GM04503 (cell line): Measurements from ENCODE around the gene BTNL9.
"Not testable (repeated sequence)": the region's sequence is repeated elsewhere in the genome, so short reads cannot be mapped to it uniquely, and the experiment has no call there.

ENCODE experiments used
- DNase-seq: peaks from one replicate; pipeline ENCODE4 v3.0.0-alpha.2; 2012; ENCODE audit warnings: low read depth

BTNL9 gene

DNA sequence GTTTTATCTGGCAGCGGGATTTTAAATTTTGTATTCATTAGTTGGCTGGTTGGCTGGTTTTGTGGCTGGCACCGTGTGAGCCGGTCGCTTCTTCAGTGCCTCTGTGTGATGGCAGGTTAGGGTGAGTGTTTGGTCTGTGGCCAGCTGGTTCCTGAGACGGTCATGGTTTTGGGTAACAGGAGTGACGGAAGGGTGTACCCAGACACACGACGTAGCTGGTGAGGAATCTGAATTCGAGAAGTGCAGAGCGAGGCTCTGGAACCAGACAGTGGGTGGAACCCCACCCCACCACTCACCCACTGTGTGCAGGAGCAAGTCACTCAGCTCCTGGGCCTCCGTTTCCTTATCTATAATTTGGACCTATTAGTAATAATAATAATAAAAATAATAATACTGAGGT is 2.7 kb downstream of the BTNL9 start:
- DNase-seq, result no peak

- DNase-seq, result no peak
Measured at GRCh38 chr5:181043285-181044092, 3.4 kb downstream of the BTNL9 start.

- no peak for DNase-seq
Measured at GRCh38 chr5:181044093-181044599, 4.1 kb downstream of the BTNL9 start.

GRCh38 chr5:181044662-181045305 is 4.7 kb downstream of the BTNL9 start:
- no peak for DNase-seq

GRCh38 chr5:181045316-181045715 is 5.2 kb downstream of the BTNL9 start:
- DNase-seq, result no peak

- DNase-seq, result not testable (repeated sequence)
Measured at GRCh38 chr5:181045857-181046256, 5.8 kb downstream of the BTNL9 start.

- no peak for DNase-seq
Measured at GRCh38 chr5:181047288-181047687, 7.2 kb downstream of the BTNL9 start.

- no peak for DNase-seq
Measured at GRCh38 chr5:181047921-181048320, 7.9 kb downstream of the BTNL9 start.

DNA sequence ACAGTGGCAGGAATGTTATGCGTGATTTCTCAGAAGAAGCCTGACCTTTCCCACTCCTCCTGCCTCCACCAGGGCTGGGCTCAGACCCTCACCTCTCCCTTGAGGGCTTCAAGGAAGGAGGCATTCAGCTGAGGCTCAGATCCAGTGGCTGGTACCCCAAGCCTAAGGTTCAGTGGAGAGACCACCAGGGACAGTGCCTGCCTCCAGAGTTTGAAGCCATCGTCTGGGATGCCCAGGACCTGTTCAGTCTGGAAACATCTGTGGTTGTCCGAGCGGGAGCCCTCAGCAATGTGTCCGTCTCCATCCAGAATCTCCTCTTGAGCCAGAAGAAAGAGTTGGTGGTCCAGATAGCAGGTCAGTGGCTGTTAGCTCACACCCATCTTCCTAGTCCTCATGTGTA is 9.9 kb downstream of the BTNL9 start:
- no peak for DNase-seq

DNA sequence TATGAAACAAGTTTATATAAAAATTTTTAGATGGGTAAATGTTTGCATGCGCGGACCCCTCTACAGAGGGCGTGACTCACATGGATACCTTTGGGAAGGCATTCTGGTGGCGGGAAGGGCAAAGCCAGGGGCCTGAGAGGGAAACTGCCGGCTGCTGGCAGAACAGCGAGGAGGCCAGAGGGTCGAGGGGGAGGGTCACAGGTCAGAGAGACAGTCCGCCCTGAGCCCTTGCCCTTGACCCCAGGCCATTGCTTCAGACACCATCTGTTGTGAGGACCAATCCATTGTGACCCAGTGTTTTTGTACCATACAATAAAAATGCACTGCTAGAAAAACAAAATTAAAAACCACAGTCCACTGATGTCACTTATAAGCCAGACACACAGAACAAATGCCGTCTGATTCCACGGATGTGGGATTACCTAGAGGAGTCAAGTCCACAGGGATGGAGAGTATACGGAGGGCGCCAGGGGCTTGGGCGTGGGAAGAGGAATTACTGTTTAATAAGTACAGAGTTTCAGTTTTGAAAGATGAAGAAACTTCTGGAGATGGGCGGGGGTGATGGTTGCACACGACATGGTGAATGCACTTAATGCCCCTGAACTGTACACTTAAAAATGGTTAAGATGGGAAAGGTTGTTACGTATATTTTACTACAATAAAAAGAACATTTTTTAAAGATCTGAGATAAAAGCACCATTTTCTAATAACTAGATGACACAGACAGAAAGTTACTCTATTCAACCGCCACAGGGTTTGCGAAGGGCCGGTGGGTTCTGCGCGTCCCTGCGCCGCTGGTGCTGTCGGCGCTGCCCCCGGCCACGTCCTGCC is 12.0 kb downstream of the BTNL9 start:
- DNase-seq, result no peak

DNA sequence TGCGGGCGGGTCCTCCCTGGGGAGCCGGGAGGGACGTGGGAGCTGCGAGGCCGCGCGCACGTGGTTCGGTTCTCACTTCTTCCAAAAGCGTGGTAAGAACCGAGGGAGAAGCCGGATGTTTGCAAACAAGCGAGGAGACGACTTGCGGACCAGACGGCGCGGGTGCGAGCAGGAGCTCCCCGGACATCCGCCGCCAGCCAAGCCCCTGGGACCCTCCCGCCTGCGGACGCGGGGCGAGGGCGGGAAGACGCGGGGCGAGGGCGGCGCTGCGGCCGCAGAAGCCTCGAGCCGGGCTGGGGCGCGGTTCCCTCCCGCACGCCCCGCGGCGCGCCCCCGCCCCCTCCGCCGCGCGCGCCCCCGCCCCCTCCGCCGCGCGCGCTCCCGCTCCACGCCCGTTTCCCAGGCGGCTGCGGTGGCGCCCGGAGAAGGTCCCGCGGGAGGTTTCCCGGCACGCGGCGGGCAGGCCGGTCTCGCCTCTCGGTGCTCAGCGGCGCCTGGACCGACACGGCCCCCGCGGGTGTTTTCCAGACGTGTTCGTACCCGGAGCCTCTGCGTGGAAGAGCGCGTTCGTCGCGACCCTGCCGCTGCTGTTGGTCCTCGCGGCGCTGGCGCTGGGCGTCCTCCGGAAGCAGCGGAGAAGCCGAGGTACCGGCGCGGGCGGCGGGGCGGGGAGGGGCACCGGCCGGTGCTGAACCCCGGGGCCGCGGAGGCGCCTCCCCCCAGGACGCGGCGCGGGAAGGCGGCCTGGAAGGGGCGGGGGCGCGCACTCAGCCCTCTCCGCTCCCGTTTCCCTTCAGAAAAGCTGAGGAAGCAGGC is 12.8 kb downstream of the BTNL9 start:
- DNase-seq, result no peak

GRCh38 chr5:181053488-181054121 is 13.5 kb downstream of the BTNL9 start:
- no peak for DNase-seq

- no peak for DNase-seq
Measured at GRCh38 chr5:181054138-181054537, 14.1 kb downstream of the BTNL9 start.

DNA sequence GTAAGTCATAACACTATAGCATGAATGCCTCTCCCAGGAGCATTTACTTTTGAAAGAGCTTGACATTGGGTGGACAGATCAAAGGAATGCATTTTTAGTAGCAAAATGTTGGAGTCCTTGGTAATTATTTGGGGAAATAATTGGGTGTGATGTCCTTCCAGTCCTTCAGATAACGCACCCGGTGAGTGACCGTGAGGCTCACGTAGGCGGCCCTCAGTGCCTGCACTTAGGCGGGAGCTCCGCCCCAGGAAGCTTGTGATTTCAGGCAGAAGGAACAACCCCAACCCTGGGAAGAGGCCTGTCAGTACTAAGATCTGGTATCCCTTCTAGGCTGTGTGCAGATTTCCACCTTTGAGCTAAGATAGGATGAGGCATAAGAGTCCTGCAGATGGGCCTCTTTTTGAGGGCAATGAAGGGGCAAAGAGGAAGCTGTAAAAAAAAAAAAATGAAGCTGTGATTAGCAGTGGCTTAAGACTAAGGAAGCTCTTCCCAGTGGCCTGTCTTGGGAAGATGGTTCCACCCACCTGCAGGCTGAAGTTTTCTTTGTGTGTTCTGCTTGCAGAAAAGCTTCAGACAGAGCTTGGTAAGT is 14.9 kb downstream of the BTNL9 start:
- DNase-seq, result no peak

DNA sequence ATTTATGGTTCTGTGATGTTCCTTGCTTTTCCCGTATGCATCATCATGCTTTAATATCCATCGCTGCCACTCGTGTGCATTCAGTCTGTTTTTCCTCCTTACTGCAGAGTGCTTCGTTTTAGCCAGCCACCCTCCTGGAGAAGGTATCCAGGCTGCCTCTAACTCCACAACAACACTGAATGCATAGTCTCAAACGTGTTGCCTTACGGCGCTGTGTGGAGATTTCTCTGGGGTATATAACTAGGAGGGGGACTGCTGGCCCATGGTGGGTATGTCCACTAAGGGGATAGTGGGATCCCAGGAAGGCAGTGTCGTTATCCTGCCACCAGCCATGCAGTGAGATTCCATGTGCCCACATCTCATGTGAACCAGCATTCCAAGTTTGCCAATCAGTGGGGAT is 16.4 kb downstream of the BTNL9 start:
- no peak for DNase-seq

DNA sequence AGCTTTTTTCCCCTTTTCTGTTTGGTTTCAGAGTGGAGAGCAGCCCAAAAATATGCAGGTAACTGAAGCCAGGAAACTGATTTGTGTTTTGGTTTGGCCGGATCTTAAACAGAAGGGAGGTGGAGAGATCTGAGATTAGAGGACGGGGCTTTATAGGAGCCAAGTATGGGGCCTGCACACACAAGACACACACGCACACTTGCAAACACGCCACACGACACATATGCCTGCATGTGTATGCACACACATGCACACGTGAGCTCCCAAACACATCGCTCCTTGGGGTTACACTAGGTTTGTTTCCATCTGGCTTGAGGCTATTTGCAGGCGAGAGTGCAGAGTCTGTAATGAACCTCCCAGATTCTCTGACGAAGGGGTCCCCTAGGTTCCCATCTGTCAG is 18.3 kb downstream of the BTNL9 start:
- no peak for DNase-seq

DNA sequence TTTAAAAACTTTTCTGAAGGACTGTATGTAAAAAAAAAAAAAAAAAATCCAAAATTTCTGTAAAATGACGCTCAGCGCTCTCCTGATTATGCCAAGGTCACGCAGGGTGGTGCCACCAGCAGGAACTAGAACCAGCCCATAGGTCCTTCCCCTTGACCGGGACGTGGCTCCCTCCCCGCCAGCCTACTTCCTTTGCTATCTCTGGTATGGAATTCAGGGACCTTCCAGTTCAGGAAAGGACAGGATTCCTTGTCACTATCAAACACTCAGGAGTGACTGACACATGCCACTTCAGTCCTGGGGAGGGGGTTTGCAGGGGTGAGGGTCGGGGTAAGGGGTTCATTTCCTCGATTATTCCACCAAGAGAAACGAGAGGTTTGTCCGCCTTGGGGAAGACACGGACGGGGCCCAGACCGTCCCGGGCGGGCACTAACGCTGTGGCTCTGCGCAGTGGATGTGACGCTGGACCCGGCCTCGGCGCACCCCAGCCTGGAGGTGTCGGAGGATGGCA is 18.8 kb downstream of the BTNL9 start:
- no peak for DNase-seq

DNA sequence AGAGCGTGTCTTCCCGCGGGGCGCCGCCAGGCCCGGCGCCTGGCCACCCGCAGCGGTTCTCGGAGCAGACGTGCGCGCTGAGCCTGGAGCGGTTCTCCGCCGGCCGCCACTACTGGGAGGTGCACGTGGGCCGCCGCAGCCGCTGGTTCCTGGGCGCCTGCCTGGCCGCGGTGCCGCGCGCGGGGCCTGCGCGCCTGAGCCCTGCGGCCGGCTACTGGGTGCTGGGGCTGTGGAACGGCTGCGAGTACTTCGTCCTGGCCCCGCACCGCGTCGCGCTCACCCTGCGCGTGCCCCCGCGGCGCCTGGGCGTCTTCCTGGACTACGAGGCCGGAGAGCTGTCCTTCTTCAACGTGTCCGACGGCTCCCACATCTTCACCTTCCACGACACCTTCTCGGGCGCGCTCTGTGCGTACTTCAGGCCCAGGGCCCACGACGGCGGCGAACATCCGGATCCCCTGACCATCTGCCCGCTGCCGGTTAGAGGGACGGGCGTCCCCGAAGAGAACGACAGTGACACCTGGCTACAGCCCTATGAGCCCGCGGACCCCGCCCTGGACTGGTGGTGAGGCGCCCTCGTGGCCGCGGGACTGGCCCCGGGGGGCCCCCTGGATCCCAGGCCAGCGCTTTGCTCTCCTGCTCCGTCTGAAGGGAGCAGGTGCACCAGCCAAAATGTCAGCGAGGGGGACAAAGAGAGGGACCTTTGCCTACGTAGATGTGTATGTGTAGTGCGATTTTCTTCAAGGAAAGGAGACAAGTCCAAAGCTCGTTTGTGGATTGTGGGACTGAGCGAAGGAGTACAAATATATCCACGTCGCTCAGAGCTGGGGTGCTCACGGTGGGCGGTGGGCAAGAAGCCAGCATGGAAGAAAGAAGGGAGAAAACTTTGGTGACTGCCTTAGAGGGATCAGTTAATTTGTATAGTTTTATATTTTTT is 19.5 kb downstream of the BTNL9 start:
- no peak for DNase-seq

DNA sequence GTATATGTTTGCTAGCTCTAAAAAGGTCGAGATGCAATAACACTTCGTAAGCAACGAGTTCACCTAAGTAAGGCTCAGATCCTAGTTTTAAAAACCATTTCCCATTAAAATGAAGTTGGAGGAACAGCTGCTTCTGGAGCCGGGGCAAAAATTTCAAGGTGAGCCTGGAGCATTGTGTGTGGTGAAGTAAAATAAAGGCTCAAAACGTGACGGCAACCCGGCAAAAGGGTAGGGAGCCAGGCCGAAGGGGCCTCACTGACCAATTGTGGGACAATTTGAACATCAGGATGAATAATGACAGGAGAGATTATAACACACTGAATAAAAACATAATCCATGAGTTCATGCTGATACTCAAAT is 20.1 kb downstream of the BTNL9 start:
- DNase-seq, result no peak

DNA sequence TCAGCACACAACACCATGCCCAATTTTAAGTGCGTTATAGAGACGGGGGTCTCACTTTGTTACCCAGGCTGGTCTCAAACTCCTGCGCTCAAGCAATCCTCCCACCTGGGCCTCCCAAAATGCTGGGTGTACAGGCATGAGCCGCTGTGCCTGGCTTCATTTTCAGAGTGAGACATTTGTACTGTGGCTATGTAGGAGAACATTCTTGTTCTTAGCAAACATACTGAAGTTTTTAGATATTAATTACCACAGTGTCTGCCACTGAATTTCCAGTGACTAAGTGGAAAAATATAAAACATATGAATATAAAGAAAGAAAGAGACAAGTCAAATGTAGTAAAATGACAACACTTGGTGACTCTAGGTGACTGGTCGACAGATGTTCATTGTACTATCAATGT is 20.9 kb downstream of the BTNL9 start:
- no peak for DNase-seq
